ENCODE data around the gene XRCC1. TPM values are rescaled to one million over a fixed set of nuclear protein-coding genes. Genes with fewer than 3 reads are reported as not detected.

XRCC1 gene
- total RNA-seq, 1 donor, result 43.4 TPM

DNA sequence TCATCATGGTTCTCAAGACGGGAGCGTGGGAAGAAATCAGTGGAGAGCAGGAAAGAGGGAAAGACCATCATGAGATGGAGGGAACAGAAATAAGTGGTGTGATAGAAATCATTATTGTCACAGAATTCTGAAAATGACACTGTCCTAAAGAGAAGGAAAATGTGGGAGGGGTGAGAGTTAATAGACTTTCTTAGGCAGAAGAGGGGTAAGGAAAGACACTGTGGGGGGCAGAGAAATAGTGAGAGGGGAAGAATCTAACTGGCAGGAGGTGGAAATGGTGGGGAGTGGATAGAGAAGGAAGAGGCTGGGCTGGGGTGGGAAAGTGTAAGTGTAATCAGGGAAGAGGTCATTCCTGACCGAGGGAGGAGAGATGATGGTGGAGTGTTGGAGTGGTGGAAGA lies 3.5 kb upstream of the XRCC1 start:
- no peak for DNase-seq (ENCODE audit: low read depth in 2 of 3, low spot score in 2 of 3)

GRCh38 chr19:43575955-43576878 lies 890 bp upstream of the XRCC1 start:
- no peak for DNase-seq (ENCODE audit: low read depth in 2 of 3, low spot score in 2 of 3)

- DNase-seq (ENCODE audit: low read depth in 2 of 3, low spot score in 2 of 3), result no peak
Observed at GRCh38 chr19:43574424-43575155, 737 bp downstream of the XRCC1 start.

DNA sequence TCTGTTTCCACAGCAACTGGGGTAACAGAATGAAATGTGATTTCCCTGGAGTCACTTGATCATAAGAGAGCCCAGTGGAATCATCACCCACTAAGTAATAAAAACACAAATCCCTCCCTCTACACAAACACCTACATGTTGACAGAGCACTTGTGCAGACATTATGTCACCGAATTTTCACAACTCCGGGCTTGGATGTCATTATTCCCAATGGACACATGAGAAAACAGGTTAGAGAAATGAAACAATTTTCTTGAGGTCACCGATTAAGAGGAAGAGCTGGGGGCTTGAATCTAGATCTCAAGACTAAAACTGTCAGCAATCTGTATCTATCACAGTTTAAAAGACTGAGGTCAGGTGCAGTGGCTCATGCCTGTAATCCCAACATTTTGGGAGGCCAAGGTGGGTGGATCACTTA lies 3.1 kb downstream of the XRCC1 start:
- no peak for DNase-seq (ENCODE audit: low read depth in 2 of 3, low spot score in 2 of 3)

- DNase-seq (ENCODE audit: low read depth in 2 of 3, low spot score in 2 of 3), result no peak
Observed at GRCh38 chr19:43570174-43570791, 5.0 kb downstream of the XRCC1 start.

GRCh38 chr19:43569657-43570056 lies 5.7 kb downstream of the XRCC1 start:
- no peak for DNase-seq (ENCODE audit: low read depth in 2 of 3, low spot score in 2 of 3)

DNA sequence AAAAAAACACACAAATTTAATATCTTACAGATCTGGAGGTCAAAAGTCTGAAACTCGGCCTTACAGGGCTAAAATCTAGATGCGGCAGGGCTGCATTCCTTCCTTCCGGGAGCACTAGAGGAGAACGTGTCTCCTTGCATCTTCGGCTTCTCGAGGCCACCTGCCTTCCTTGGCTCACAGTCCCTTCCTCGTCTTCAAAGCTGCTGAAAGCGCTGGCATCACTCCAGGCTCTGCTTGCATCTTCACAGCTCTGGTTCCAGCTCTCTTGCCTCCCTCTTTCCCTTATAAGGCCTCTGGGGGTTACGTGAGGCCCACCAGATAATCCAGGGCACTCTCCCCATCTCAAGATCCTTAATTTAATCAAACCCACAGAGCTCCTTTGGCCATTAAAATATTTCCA lies 10.5 kb downstream of the XRCC1 start:
- no peak for DNase-seq (ENCODE audit: low read depth in 2 of 3, low spot score in 2 of 3)

GRCh38 chr19:43563816-43564457 lies 11.4 kb downstream of the XRCC1 start:
- no peak for DNase-seq (ENCODE audit: low read depth in 2 of 3, low spot score in 2 of 3)

- DNase-seq (ENCODE audit: low read depth in 2 of 3, low spot score in 2 of 3), result peak; percentile 59 to 98 (median 96)
Observed at GRCh38 chr19:43562698-43563241, 12.6 kb downstream of the XRCC1 start.

DNA sequence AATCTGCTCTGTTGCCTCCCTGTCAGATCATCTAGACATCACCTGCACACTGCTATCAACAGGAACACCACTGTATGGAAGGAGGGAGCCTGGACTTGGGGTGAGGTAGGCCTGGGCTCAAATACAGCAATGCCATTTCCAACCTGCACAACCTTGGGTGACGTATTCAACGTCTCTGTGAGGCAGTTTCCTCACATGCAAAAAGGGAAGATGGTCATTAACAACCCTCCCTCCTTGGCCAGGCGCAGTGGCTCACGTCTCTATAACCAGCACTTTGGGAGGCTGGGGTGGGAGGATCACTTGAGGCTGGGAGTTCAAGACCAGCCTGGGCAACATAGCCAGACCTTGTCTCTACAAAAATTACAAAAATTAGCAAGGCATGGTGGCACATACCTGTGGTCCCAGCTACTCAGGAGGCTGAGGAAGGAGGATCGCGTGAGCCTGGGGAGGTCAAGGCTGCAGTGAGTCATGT lies 13.1 kb downstream of the XRCC1 start:
- peak in 1 of 3 donors; percentile 42 for DNase-seq (ENCODE audit: low read depth in 2 of 3, low spot score in 2 of 3)

DNA sequence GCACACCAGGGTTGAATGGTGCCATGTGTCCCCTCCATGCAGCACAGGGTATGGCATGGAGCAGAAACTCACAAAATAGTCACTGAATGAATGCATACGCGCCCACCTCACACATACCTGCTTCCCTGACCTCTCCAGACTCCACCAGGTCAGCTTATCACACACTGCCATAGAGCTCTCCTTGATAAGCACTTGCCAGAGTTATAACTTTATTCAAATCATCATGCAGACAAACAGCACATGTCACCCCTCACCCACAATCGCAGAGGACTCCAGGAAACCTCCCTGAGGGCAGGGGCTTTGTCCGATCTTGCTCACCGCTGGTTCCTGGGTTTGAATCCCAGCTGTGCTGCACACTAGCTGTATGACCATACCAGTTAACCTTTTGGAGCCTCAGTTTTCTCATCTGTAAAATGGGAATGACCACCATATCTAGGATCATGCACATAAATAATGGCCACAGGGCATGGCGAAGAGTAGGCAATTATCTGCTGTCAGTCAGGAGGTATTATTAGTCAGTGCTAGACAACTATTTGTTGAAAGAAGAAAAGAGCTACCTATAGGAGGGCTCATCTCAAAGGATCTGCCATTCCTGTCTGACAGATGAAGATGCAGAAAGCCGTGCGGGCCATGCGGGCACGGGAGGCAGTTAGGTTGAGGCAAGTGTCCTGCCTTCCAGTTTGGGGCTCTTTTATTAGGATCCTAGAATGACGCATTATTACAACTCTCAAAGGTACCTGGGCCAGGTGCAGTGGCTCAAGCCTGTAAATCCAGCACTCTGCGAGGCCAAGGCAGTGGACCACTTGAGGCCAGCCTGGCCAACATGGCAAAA lies 14.0 kb downstream of the XRCC1 start:
- no peak for DNase-seq (ENCODE audit: low read depth in 2 of 3, low spot score in 2 of 3)

- DNase-seq (ENCODE audit: low read depth in 2 of 3, low spot score in 2 of 3), result peak in 2 of 3 donors; percentile 29 to 50
Observed at GRCh38 chr19:43560687-43561086, 14.6 kb downstream of the XRCC1 start.

DNA sequence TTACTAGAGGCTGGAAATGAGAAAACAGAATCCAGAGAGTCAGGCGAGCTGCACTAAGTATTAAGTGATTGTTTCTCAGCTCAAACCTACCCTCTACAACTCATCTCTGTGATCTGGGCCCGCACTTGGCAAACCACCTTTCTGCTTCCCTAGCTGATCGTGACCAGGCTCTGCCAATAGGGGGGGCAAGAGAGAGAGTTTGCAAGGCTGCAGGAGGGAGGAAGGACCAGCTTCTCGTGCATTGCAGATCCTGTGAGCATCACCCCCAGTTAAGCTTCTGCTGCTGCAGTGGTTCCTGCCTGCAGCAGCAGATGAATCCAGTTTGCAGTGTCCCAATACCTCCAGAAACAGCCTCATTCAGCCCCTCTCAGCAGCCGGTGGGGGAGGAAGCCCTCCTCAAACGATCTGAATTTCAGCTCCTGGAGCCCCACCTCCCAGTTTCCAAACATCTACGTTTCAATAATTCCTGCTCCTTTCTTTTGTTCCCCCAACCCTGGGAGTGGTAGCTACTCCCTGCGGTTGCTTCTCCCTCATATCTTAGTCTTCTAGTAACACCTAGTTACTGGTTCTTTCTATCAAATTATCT lies 20.0 kb downstream of the XRCC1 start:
- DNase-seq (ENCODE audit: low read depth in 2 of 3, low spot score in 2 of 3), result peak; percentile 53 to 91 (median 80)

DNA sequence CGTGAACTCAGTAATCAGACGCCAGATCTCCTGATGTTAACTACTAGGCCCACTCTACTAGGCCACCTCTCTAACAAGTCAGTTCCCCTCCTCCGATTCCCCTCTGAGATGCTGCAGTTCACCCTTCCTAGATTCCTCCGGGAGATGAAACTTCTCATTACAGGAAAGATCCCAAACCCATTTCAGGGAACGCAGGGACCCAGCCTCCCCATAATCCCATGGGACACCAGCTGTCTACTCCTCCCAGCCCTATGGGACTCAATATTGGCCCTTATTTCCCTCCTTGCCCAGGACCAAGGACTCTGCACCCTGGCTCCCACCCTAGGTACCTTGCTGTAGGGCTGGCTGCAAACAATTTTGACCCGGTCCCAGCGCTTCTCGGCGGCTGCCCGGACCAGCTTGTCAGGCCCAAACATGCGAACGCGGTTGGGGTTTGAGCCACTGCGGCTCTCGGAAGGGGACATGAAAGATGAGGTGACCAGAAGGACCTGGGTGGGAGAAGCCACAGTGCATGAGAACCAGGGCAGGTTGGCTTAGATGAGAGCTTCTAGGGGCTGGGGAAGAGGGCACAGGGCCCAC lies 20.9 kb downstream of the XRCC1 start:
- no peak for DNase-seq (ENCODE audit: low read depth in 2 of 3, low spot score in 2 of 3)

DNA sequence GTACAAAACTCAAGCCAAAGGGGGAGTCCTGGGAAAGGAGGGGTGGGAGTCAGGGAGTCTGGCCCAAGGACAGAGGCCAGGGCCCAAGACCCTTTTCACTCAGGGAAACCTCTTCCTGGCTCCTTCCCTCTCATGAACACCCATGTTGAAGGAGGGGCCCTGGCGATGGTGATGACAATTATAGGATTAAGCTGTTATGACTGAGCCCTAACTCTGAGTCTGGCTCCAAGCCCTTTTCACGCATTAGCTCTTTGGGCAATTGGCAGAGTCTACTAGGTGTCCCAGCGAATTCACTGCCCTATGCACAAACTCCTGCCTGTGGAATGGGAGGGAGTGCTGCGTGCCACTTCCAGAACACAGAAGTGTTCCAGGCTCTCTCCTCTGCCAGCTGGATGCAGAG lies 21.7 kb downstream of the XRCC1 start:
- DNase-seq (ENCODE audit: low read depth in 2 of 3, low spot score in 2 of 3), result no peak

DNA sequence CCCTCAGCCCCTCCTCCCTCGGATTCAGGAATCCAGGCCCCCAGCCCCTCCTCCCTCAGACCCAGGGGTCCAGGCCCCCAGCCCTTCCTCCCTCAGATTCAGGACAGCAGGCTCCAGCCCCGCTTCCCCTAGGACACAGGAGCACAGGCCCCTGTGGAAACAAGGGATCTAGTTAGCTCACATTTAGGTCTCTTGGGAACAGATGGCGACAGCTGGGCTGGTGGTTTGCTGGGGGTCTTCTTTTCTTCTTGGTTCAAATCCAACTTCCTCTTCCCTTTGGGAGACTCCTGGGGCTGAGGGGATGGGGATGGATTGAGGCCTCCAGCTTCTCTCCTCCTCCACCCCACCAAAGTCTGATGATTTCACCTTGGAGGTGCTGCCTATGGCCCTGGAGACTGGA lies 22.7 kb downstream of the XRCC1 start:
- no peak for DNase-seq (ENCODE audit: low read depth in 2 of 3, low spot score in 2 of 3)

DNA sequence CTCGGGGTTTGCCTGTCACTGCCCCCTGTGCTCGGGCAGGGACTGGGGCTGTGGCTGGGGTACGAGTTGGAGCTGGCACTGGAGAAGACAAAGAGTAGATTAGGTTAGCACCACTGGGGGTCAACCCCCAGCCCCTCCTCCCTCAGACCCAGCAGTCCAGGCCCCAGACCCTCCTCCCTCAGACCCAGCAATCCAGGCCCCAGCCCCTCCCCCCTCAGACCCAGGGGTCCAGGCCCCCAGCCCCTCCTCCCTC lies 23.2 kb downstream of the XRCC1 start:
- DNase-seq (ENCODE audit: low read depth in 2 of 3, low spot score in 2 of 3), result no peak

DNA sequence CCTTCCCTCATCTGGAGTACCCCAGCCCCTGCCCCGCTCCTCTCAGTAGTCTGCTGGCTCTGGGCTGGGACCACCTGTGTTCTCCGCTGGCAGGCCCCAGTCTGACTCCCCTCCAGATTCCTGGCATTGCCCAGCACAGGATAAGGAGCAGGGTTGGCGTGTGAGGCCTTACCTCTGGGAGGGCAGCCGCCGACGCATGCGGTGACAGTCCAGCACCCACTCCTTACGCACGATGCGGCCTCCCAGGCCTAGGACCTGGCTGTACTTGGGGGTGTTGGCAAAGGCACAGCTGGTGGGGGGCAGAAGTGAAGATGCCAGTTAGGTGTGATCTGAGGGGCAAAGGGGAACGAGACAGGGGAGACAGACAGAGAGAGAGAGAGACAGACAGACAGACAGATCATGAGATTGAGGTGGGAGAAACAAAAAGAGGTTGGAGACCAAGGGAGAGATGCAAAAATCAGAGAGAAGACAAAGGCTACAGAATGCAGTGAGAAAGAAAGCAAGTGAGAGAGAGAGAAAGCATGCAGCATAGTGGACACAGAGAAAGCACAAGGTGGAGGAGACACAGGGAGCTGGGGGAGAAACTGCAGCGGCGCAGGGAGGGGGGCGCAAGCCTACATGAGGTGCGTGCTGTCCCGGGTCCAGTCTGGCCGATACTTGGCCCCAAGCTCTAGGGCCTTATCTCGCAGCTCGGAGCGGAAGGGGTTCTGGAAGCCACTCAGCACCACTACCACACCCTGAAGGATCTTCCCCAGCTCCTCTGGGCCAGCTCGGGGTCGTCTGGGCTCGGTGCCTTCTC lies 23.7 kb downstream of the XRCC1 start:
- no peak for DNase-seq (ENCODE audit: low read depth in 2 of 3, low spot score in 2 of 3)

All from hematopoietic multipotent progenitor cell (in vitro differentiated cells).